Activated CD4-positive, alpha-beta T cell treated with anti-CD3 and anti-CD28 coated beads for 36 hours (primary cell): ENCODE results near the gene FNDC3B. TPM values are rescaled to one million over a fixed set of nuclear protein-coding genes. Genes with fewer than 3 reads are reported as not detected.

Experiments
- ATAC-seq: fragments of 200-7000 bp; cut with Tn5 transposase; one replicate; pipeline ENCODE4 v1.10.0; 2021; ENCODE audit warnings: mild to moderate bottlenecking, moderate library complexity
- CTCF ChIA-PET: fragments of 350-600 bp; sonication (Branson Sonifier 250); formaldehyde crosslinking; loops from one replicate; lab custom pipeline; 2021; ENCODE audit warnings: antibody characterized with exemption; lab: Charles Lee
- POLR2A ChIA-PET: fragments of 350-600 bp; sonication (Branson Sonifier 250); formaldehyde crosslinking; loops from one replicate; lab custom pipeline; 2021; ENCODE audit warnings: antibody characterized with exemption, inconsistent platforms; lab: Charles Lee
- DNase-seq: peaks from one replicate; pipeline ENCODE4 v3.0.0-alpha.2; 2020
- H3K27ac Mint-ChIP-seq: one replicate; pipeline ENCODE4 v1.8.0; 2021; ENCODE audit warnings: mixed read lengths
- H3K27me3 Mint-ChIP-seq: one replicate; pipeline ENCODE4 v1.8.0; 2021; ENCODE audit warnings: mixed read lengths
- H3K36me3 Mint-ChIP-seq: one replicate; pipeline ENCODE4 v1.8.0; 2021; ENCODE audit warnings: low read depth, mixed read lengths
- H3K4me1 Mint-ChIP-seq: one replicate; pipeline ENCODE4 v1.8.0; 2021; ENCODE audit warnings: mixed read lengths
- H3K4me3 Mint-ChIP-seq: one replicate; pipeline ENCODE4 v1.8.0; 2021; ENCODE audit warnings: mild to moderate bottlenecking, moderate library complexity, mixed read lengths
- H3K9me3 Mint-ChIP-seq: one replicate; pipeline ENCODE4 v1.8.0; 2021; ENCODE audit warnings: low read depth, mixed read lengths
- intact Hi-C, 2 experiments: fragments of 100-400 bp; cut with DNase I in 1 of 2; cut with micrococcal nuclease in 1 of 2; formaldehyde crosslinking; loops; one replicate each; pipeline versions ENCODE4 v1.14.2 to v1.15.1; 2022 to 2024; cut with DNase I, micrococcal nuclease
- total RNA-seq, 2 experiments: library from RNA; stranded (reverse); gene quantifications; one replicate each; pipeline ENCODE4 v1.2.3, GENCODE V29; 2021

The FNDC3B gene
- total RNA-seq, 2 experiments from 2014 or later, result 10.5 to 14.2 TPM

- ATAC-seq, result no peak
- Mint-ChIP-seq H3K27ac (no peak overlapping the region), H3K27me3 (no peaks in the 10 kb centered on the region), H3K4me1 (no peaks in the 10 kb centered on the region), H3K4me3 (no peak overlapping the region), H3K9me3 (no peaks in the 10 kb centered on the region), H3K36me3 (peaks cover 12% of the 10 kb centered on the region)
- intact Hi-C loops, result no loop called here
- POLR2A ChIA-PET, result interaction anchor here (0.6 kb wide), 1 partner anchor 18 kb away, joined by 3 read pairs; no protein-coding TSS in a partner anchor
- DNase-seq, result no peak
- CTCF ChIA-PET, result interaction anchor here (0.6 to 0.8 kb wide), 2 partner anchors 14 to 410 kb away, joined by 3 read pairs; no protein-coding TSS in a partner anchor
These were observed 254.9 kb downstream of the FNDC3B start for GRCh38 chr3:172294223-172294806.

DNA sequence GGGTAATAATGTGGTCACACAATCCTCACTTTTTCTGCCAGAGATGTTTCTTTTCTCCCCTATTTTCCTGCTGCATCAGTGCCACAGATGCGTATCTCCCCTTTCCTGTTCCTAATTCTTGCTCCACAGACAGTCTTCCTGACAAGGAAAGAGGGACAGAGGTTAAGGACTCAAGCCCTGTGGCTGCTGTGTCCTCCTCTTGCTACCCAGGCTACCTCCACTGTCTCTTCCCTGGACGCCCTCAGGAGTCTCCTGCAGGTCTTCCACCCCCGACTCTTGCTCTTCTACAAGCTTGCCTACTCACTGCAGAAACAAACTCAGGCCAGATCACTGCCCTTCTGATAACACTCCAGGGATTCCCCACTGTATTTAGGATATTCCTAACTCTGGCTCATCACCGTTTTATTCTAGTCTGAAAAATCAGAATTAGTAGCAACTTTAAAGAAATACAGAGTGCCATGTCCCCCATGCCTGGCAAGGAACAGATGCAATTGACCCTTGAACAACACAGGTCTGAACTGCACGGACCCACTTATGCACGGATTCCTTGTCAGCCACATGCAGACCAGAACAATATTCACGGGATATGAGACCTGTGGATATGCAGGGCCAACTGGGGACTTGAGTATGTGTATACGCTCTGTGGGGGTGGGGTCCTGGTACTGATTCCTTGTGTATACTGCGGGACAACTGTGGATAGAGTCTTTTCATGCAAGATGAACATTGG, 257.0 kb downstream of the FNDC3B start:
- ATAC-seq, result no peak
- ChIA-PET CTCF (interaction anchor here (0.5 kb wide), 1 partner anchor 545 kb away, joined by 3 read pairs; no protein-coding TSS in a partner anchor), POLR2A (no interaction called here)
- intact Hi-C loops, result no loop called here
- DNase-seq, result no peak
- Mint-ChIP-seq H3K27me3 (no peaks in the 10 kb centered on the region), H3K36me3 (peaks cover 12% of the 10 kb centered on the region), H3K9me3 (no peaks in the 10 kb centered on the region), H3K27ac (no peak overlapping the region), H3K4me1 (no peaks in the 10 kb centered on the region), H3K4me3 (no peak overlapping the region)

DNA sequence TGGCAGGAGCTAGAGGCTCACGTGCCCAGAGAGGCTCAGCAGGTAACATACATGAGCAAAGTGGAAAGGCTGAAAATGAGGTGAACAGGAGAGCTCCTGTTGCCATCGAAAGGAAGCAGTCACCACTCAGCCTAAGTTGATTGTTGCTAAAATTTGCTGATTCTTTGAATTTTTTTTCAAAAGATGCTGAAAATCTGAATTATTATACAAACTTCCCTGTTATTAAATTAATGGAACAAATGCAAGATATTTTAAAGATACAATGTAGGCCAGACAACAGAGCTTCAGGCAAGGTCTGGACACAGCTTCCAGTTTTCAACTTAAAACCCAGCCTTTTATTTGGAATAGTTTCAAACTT, 257.6 kb downstream of the FNDC3B start:
- ChIA-PET CTCF (interaction anchor here (0.5 kb wide), 1 partner anchor 545 kb away, joined by 3 read pairs; no protein-coding TSS in a partner anchor), POLR2A (no interaction called here)
- Mint-ChIP-seq H3K9me3 (no peaks in the 10 kb centered on the region), H3K4me1 (no peaks in the 10 kb centered on the region), H3K4me3 (no peak overlapping the region), H3K27ac (no peak overlapping the region), H3K27me3 (no peaks in the 10 kb centered on the region), H3K36me3 (peaks cover 12% of the 10 kb centered on the region)
- ATAC-seq, result no peak
- intact Hi-C loops, result no loop called here
- no peak for DNase-seq

GRCh38 chr3:172298247-172298646, 258.9 kb downstream of the FNDC3B start:
- Mint-ChIP-seq H3K27ac (no peak overlapping the region), H3K4me1 (no peaks in the 10 kb centered on the region), H3K9me3 (no peaks in the 10 kb centered on the region), H3K27me3 (no peaks in the 10 kb centered on the region), H3K36me3 (peaks cover 12% of the 10 kb centered on the region), H3K4me3 (no peak overlapping the region)
- DNase-seq (no peak), ATAC-seq (no peak)
- ChIA-PET CTCF (interaction anchor here (1.0 kb wide), 1 partner anchor 34 kb away, joined by 3 read pairs; no protein-coding TSS in a partner anchor), POLR2A (interaction anchor here (0.6 kb wide), 1 partner anchor 18 kb away, joined by 4 read pairs; no protein-coding TSS in a partner anchor)
- intact Hi-C loops, result no loop called here

DNA sequence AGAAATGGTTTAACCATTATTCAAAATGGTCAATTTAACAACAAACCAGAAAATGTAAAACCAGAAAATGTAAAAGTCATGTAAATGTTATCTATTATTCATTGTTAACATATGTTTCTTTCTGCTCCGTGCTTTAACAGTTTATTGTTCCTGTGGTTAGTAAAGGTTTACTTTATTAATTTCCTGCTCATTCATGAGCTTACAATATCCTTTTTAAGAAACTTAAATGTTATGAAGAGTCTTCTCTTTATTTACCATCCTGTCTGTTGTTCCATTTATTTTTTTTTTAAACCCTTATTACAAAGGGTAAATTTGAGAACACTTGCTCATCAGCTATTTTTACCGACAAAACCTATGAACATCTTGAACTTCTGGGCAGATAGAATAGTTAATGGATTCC, 260.8 kb downstream of the FNDC3B start:
- no peaks in the 10 kb centered on the region for H3K9me3 Mint-ChIP-seq
- ATAC-seq, result no peak
- H3K36me3 Mint-ChIP-seq, result peaks cover 10% of the 10 kb centered on the region
- H3K27ac Mint-ChIP-seq, result no peak overlapping the region
- H3K4me3 Mint-ChIP-seq, result no peak overlapping the region
- H3K27me3 Mint-ChIP-seq, result no peaks in the 10 kb centered on the region
- CTCF ChIA-PET, result interaction anchor here (1.2 kb wide), 1 partner anchor 29 kb away, joined by 3 read pairs; no protein-coding TSS in a partner anchor
- intact Hi-C loops, result no loop called here
- POLR2A ChIA-PET, result no interaction called here
- no peak for DNase-seq
- no peaks in the 10 kb centered on the region for H3K4me1 Mint-ChIP-seq

- H3K9me3 Mint-ChIP-seq, result no peaks in the 10 kb centered on the region
- no peak for DNase-seq
- H3K4me1 Mint-ChIP-seq, result no peaks in the 10 kb centered on the region
- H3K4me3 Mint-ChIP-seq, result no peak overlapping the region
- no peaks in the 10 kb centered on the region for H3K27me3 Mint-ChIP-seq
- peaks cover 9% of the 10 kb centered on the region for H3K36me3 Mint-ChIP-seq
- ATAC-seq, result no peak
- CTCF ChIA-PET, result interaction anchor here (0.7 to 1.2 kb wide), 2 partner anchors 28 to 365 kb away, joined by 3 read pairs; no protein-coding TSS in a partner anchor
- no peak overlapping the region for H3K27ac Mint-ChIP-seq
- POLR2A ChIA-PET, result no interaction called here
- intact Hi-C loops, result no loop called here
These were observed 261.5 kb downstream of the FNDC3B start for GRCh38 chr3:172300862-172301261.

DNA sequence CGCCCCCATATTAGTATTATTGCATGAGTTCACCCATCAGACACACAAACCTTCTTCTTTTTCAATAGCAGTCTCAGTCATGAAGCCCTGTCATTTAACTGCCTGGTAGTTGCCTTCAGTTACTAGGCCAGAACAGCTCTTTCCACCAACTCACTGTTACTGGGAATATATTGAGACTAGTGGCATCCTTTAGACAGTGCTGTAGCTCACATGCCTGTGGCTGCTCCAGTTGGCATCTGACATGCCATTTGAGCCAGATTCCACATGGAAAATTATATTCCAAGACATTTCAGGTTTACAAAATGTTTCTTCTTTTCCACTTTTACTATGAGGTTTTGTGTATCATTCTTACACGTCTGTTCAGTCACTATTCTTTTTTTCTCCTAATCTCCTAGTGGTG, 262.8 kb downstream of the FNDC3B start:
- H3K27ac Mint-ChIP-seq, result no peak overlapping the region
- peaks cover 7% of the 10 kb centered on the region for H3K36me3 Mint-ChIP-seq
- H3K9me3 Mint-ChIP-seq, result no peaks in the 10 kb centered on the region
- POLR2A ChIA-PET, result no interaction called here
- no peak overlapping the region for H3K4me3 Mint-ChIP-seq
- intact Hi-C loops, result no loop called here
- ATAC-seq (no peak), DNase-seq (no peak)
- no peaks in the 10 kb centered on the region for H3K27me3 Mint-ChIP-seq
- no peaks in the 10 kb centered on the region for H3K4me1 Mint-ChIP-seq
- CTCF ChIA-PET, result no interaction called here

DNA sequence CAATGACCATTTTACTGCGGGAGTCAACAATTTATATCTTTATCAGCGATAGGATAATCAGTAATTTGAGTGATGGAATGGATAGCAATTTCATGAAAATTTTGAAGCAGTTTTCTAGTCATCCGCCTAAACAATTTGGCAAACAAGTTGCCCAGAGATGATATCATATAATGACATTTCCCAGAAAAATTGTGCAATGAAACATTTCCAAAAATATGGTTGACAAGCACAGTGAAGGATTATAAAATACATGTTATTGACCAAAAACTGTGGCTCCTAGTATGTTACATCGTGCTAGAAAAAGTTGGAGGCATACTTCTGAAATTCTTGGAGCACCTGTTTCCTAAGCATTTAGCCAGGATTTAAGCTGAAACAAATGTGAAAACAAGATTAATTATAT, 263.8 kb downstream of the FNDC3B start:
- no peak overlapping the region for H3K4me3 Mint-ChIP-seq
- POLR2A ChIA-PET, result no interaction called here
- no peaks in the 10 kb centered on the region for H3K27me3 Mint-ChIP-seq
- intact Hi-C loops, result no loop called here
- peaks cover 3% of the 10 kb centered on the region for H3K36me3 Mint-ChIP-seq
- no peaks in the 10 kb centered on the region for H3K4me1 Mint-ChIP-seq
- DNase-seq (no peak), ATAC-seq (no peak)
- no peaks in the 10 kb centered on the region for H3K9me3 Mint-ChIP-seq
- H3K27ac Mint-ChIP-seq, result no peak overlapping the region
- CTCF ChIA-PET, result no interaction called here

DNA sequence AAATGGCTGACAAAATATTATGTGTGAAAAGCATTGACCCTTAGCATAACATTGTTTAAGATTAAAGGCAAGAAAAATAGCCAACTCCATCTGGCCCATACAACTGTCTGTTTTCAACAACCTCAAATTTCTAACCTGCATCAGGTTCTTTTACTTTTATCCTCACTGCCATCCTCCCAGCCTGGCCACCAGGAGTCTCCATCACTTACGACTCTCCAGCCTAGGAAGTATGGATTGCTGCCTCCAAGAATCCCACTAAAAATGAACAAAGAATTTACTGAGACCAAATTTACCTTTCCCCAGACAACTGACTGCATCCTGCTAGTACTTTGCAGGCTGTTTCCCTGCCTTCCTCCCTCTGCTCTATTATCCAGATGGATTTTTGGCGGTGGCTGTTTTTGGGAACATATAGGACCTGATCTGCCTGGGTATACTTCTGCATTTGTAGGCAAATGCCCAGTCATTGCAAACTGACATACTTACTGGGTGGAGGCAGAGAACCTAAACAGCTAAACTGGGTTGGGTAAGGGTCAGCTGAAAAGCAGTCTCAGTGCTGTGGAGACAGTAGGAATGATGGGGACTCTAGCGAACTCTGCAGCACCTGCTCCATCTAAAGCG, 264.7 kb downstream of the FNDC3B start:
- Mint-ChIP-seq H3K27ac (no peak overlapping the region), H3K4me1 (no peaks in the 10 kb centered on the region), H3K9me3 (no peaks in the 10 kb centered on the region), H3K4me3 (no peak overlapping the region), H3K36me3 (peaks cover 3% of the 10 kb centered on the region), H3K27me3 (no peaks in the 10 kb centered on the region)
- intact Hi-C loops, result no loop called here
- DNase-seq (no peak), ATAC-seq (no peak)
- POLR2A ChIA-PET, result no interaction called here
- CTCF ChIA-PET, result interaction anchor here (0.7 kb wide), 1 partner anchor 12 kb away, joined by 3 read pairs; no protein-coding TSS in a partner anchor

- ChIA-PET CTCF (no interaction called here), POLR2A (no interaction called here)
- Mint-ChIP-seq H3K9me3 (no peaks in the 10 kb centered on the region), H3K4me1 (no peaks in the 10 kb centered on the region), H3K27me3 (no peaks in the 10 kb centered on the region), H3K36me3 (peaks cover 4% of the 10 kb centered on the region), H3K4me3 (no peak overlapping the region), H3K27ac (no peak overlapping the region)
- DNase-seq (no peak), ATAC-seq (no peak)
- intact Hi-C loops, result no loop called here
These were observed 266.2 kb downstream of the FNDC3B start for GRCh38 chr3:172305552-172305951.

GRCh38 chr3:172305974-172306373, 266.6 kb downstream of the FNDC3B start:
- H3K36me3 Mint-ChIP-seq, result peaks cover 5% of the 10 kb centered on the region
- H3K4me3 Mint-ChIP-seq, result no peak overlapping the region
- ATAC-seq, result no peak
- no peak for DNase-seq
- no peaks in the 10 kb centered on the region for H3K9me3 Mint-ChIP-seq
- intact Hi-C loops, result no loop called here
- H3K27me3 Mint-ChIP-seq, result no peaks in the 10 kb centered on the region
- H3K4me1 Mint-ChIP-seq, result no peaks in the 10 kb centered on the region
- CTCF ChIA-PET, result no interaction called here
- POLR2A ChIA-PET, result no interaction called here
- no peak overlapping the region for H3K27ac Mint-ChIP-seq
